GM23248 (cell line): ENCODE measurements around the gene ZNF469.
"Not testable (repeated sequence)": the region's sequence is repeated elsewhere in the genome, so short reads cannot be mapped to it uniquely, and the experiment has no call there.

Experiments used
- EZH2 ChIP-seq: fragments of 200-600 bp; sonication (generic); IDR thresholded peaks from 2 replicates; pipeline ENCODE4 v1.6.1; 2018; ENCODE audit warnings: antibody characterized with exemption, mild to moderate bottlenecking; ENCODE audit not compliant: insufficient read depth, poor library complexity, severe bottlenecking
- EZH2phosphoT487 ChIP-seq: fragments of 200-600 bp; sonication (generic); IDR thresholded peaks from 2 replicates; pipeline ENCODE4 v1.6.1; 2018; ENCODE audit warnings: antibody characterized with exemption, moderate library complexity, mild to moderate bottlenecking, low read depth; ENCODE audit not compliant: insufficient read depth

- TF ChIP-seq EZH2phosphoT487, EZH2: not testable (repeated sequence)
These were observed 22.4 kb upstream of the ZNF469 start for GRCh38 chr16:88360401-88360800.
